GM21390 (cell line): ENCODE data around the gene PLD3.
"Not testable (repeated sequence)": the region's sequence is repeated elsewhere in the genome, so short reads cannot be mapped to it uniquely, and the experiment has no call there.

ENCODE experiments used
- ATAC-seq: cut with Tn5 transposase; IDR thresholded peaks from one replicate; pipeline ENCODE4 v1.9.1; 2021; ENCODE audit not compliant: unreplicated experiment

Gene PLD3

DNA sequence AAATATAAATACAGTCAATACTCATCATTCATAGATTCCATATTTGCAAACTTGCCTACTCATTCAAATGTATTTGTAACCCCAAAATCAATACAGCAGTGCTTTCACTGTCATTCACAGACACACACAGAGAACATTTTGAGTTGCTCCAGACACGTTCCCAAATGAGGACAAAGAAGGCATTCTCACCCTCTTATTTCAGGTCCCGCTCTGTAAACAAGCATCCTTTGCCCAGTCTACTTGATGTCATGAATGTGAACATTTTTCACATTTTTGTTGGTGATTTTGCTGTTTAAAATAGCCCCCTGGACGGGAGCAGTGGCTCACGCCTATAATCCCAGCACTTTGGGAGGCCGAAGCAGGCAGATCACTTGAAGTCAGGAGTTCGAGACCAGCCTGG lies 15.8 kb upstream of the PLD3 start:
- ATAC-seq = no peak

DNA sequence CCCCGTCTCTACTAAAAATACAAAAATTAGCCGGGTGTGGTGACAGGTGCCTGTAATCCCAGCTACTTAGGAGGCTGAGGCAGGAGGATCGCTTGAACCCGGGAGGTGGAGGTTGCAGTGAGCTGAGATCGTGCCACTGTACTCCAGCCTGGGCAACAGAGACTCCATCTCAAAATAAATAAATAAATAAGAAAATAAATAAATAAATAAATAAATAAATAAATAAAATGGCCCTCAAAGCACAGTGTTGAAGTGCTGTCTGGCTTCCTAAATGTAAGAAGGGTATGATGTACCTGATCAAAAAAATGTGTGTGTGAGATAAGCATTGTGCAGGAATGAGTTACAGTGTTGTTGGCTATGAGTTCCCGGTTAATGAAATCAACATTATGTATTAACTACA lies 15.4 kb upstream of the PLD3 start:
- not testable (repeated sequence) for ATAC-seq

DNA sequence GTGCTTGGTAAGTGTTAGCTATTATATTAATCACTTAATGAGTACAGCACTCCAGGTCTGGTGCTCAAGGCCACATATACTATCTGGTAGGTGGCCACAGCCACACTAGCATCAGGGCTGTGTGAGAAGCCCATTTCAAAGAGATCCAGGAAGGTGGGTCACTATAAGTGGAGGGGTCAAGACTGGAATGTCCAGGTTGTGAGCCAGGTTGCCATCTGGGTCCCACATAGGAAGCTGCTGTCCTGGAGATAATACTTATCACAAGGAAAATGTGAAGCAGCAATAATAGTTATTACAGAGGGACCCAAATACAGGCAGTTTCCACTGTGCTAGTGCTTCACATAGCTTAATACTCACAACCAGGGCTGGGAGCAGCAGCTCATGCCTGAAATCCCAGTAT lies 13.4 kb upstream of the PLD3 start:
- no peak for ATAC-seq

DNA sequence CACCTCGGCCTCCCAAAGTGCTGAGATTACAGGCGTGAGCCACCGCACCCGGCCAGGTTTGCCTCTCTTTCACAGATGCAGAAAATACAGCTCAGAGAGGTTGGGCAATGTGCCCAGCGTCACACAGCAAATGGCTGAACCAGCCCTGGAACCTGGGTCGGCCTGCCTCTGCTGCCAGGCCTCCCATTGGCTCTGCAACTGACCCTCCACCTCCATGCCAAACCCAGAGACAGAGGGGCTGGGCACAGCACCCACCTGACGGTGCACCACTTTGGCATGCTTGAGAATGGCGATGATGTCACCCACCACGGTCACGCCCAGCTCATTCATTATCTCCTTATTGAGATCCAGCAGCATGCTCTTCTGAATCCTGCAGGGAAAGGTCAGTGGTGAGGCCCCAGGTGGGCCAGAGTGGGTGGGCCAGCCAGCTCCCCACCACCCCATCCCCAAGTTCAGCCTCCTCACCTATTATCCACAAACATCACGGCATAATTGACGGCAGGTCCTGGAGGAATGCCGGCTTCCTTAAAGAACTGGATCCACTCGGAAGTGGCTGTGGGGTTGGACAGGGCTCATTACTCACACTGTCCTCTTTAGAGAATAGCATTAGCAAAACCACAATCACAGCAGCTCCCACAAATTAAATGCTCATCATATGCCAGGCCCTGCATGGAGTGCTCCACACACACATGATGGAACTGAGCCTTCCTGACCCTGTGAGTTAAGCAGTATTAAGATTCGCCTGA lies 12.5 kb upstream of the PLD3 start:
- ATAC-seq = no peak

DNA sequence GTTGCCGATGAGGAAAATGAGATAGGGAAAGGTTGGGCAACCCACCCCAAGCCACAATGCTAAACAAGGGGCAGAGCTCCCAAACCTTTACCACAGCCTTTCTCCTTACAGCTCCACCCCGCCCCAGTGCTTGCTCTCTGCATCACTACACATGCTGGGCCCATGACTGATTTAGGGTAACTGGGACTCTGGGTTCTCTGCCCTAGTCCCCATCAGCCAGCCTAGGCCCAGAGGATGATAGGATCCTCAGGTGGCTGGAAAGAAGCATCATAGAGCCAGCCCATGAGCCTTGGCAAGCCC lies 11.9 kb upstream of the PLD3 start:
- no peak for ATAC-seq

DNA sequence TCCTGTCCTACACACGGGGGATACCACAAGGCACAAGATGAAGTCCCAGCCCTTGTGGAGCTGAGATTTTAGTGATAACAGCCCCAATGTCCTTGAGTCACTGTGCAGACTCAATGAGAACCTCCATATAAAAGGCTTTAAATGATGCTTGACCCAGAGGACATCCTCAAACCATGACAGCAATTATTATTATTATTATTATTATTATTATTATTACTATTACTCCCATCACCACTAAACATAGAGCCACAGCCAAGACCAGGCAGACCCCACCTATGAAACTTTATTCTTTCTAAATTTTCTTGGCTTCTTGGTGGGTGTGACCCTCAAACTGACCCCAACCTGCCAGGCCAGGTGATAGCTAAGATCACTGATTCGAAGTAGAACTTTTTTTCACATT lies 11.4 kb upstream of the PLD3 start:
- no peak for ATAC-seq

DNA sequence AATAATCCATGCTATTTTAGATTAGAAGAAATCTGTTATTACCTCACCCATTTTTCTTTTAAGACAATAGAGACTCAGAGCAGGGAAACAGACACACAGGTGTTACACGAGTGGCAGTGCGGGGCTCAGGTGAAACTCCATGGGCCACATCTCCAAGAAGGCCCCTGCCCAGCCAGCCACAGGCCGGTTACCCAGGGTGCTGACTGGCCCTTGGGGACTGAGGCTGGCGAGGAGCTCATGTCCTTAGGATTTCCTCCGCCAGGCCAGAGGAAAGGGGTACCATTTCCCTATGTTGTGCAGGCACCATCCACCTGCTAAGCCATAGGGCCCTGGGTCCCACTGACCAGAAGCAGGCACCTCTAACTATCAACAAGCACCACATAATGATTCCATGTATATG lies 10.9 kb upstream of the PLD3 start:
- no peak for ATAC-seq

DNA sequence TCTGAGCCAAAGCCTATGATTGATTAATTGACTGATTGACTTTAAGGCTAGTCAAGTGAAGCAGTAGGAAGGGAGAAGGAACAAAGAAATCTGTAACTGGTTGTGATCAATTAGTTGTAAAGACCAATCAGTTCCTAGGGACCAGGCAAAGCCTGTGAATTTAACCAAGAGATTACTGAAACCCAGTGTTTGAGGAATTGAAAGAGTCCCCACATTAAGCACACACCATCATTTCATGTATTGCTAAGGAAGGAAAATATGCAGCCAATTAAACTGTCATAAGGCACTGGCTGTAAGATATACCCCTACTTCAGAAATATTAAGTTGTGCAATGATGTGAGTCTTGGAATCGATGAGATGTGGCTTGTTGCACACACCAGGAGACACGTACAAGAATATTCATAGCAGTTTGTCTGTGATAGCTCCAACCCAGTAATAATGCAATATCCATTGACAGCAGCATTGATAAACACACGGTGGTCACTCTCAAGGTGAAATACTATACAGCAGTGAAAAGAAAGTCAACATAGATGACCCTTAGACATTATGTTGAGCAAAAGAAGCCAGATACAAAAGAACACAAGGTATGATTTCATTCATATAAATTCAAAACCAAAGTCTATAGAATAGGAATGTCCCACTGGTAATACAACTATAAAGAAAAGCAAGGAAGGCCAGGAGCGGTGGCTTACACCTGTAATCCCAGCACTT lies 9.3 kb upstream of the PLD3 start:
- ATAC-seq = no peak

DNA sequence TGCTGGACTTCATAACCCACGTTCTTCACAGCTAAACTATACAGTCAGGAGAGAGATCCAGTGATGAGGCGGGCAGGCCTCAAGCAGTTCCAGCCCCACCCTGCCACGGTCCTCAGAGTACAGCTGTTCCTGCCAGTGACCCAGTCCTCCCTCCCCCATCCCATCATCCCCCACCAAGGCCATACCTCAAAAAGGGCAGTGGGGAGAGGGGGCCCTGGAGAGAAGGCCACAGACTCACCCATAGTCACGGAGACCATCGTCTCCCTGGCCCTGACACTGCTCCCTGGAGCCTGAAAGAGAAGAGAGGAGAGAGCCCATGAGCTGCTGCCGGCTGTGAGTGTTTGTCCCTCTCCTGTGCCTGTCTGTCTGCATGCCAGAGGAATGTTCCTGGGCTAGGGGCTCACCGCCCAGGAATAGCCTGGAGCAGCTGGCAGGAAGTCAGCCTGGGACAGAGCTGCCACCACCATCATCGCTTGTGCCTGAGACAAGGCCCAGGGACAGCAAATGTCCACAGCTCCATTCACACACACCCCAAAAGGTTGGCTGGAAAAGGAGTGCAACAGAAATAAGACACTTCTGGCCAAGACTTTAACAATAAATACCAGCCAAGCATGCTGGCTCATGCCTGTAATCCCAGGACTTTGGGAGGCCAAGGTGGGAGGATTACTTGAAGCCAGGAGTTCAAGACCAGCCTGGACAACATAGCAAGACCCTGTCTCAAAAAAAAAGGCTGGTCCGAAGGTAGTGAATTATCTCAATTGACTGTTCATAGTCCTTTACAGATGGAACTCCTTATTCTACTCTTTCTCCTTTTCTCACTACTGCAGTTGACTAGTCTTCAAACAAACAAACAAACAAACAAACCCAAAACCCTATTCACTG lies 6.7 kb upstream of the PLD3 start:
- no peak for ATAC-seq

DNA sequence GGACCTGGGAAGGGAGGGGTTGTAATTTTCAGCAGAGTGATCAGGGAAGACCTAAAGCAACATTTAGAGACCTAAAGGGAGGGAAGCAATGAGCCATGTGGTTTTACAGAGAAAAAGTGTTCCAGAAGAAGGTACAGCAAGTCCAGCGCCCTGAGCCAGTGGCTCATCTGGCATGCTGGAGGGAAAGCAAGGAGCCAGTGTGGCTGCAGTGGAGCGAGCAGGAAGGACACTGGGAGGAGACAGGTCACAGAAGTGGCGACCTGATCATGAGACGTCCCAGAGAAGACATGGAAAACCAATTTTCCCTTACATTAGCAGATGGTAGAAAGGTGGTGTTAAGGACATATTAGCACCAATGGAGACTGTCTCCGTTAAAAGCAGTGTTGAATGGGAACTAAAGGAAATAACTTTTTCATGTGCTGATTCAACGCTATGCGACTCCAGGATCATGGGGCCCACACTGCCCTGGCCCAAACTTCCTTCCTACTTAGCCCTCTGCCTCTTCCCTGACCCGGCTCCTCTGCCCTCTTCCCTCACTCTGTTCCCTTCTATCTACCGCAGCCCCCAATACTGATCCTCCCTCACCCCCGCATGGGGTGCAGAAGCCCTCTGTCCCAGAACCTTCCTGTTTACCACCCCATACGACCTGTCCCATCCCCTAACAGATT lies 5.7 kb upstream of the PLD3 start:
- no peak for ATAC-seq

DNA sequence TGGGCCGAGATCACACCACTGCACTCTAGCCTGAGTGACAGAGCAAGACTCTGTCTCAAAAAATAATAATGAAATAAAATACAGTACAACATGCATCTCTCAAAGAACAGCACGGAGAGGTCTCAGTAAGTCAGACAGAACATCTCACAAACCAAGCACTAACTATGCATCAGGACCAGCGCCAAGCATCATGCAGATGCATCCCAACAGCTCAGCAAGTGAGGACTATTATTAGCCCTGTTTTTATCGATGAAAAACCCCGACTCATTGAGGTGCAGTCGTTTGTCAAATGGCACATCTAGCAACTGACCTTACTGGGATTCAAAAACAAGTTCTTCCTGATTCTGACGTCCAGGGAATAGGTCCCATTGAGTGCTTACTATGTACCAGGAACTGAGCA lies 4.1 kb upstream of the PLD3 start:
- no peak for ATAC-seq

DNA sequence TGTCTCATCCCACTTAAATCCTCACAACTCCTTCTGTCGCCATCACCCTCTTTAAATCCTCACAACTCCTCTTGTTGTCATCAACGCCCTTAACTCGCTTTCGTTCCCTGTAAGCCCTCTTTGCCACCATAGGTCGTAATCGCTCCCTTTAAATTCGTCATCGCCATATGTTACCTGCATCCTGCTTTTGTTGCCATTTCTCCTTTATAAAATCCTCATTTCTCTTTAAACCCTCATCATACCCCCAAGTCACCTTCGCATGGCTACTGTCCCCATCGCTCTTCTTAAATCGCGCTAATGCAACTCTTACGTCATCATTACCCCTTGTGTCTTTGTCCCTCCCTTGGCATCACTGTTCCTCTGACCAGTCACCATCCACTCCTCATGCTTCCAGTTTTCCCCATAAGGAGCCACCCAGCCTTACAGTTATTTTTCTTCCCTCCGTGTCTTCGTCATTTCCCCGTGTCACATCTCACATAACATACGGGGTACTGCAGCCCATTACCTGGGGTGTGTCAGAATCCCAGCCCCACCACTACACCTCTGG lies 539 bp downstream of the PLD3 start:
- no peak for ATAC-seq

DNA sequence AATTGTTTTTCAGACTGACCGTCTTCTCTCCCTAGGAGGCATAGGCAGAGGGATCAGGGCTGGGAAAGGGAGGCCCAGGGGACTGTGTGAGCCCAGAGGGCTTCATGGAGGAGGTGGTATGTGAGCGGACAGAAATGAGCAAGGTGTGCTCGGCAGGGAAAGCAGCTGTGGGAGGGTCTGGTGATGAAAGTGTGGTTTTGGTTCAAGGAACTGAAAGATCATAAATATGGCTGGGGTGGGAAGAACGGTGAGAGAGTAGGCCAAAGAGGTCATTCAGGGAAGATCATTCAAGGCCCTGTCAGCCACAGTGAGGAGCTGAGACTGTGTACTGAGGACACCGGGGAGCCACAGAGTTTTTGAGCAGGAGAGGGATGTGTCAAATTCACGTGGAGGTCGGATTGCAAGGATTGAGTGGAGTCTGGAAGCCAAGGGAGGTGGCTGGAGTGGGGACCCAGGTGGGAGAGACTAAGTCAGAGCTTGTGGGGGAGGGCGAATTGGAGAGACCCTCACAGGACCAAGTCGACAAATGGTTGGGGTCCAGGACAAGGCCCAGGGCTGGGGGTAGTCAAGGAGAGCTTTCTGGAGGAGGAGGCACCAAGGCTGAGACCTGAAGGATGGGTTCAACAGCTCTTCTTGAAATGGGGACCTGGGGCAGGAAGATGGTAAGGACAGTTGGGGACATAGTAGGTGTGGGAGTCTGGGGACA lies 7.6 kb downstream of the PLD3 start:
- no peak for ATAC-seq

DNA sequence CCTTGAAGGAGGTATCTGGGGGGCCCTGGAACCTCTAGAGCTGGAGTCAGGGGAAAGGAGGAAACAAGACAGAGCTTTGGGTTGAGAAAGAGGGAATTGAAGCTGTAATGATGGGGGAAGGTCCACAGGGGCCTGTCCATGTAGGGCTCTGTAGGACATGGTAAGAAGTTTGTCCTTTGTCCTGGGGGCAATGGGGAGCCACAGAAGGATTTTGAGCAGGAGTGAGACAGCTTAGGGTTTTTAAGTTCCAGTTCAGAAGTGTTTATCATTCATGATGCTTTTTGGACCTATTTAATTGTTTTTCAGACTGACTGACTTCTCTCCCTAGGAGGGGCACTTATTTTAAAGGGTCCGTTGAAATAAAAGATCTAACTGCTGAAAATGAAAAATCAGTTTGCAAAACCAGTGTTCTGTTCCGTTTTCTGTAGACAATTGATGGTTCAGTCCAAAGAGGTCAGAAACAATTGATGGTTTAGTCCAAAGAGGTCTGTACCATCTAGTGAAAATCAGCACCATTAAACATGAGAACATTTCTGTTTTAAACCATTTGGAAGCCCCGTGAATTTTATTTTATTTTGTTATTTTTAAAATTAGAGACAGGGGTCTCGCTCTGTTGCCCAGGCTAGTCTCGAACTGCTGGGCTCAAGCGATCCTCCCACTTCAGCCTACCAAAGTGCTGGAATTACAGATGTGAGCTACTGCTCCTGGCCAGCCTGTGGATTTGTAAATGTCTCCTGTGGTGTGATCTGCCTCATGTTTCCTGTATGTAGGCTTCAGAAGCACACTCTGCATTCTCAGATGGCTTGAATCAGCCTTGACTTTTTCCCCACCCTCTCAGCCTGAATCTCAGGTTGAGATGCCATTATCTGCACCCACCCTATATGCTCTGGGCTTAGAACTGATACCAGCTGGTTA lies 8.4 kb downstream of the PLD3 start:
- ATAC-seq = no peak

DNA sequence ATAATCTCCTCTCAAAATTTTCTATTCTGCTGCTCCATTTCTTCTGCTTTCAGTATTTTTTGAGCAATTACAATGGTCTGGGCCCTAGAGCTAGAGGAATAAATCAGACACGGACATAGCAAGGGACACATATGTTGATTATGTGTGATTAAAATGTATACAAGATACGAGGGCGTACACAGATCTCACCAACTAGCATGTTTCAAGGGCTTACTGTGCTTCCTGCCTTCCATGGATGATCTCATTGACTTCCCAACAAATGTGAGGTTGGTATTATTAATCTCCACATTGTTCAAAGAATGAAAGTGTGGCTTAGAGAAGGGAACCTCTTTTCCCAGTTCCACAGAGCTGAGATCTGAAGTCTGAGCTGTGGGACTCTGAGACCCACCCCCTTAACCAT lies 9.1 kb downstream of the PLD3 start:
- no peak for ATAC-seq

DNA sequence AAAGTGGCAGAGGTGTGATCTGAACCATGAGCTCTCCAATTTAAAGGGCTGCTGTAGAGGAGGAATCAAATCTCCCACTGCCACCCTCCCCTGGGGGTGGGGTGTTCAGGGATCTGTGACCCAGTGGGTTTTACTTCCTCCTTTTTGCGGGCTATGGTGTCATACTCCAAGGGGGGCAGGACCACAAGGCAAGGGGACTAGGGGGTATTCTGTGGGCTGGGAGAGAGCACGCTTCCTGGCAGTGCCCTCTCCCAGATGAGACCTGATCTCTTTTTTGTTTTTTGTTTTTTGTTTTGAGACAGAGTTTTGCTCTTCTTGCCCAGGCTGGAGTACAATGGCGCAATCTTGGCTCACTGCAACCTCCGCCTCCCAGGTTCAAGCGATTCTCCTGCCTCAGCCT lies 10.3 kb downstream of the PLD3 start:
- ATAC-seq = no peak

DNA sequence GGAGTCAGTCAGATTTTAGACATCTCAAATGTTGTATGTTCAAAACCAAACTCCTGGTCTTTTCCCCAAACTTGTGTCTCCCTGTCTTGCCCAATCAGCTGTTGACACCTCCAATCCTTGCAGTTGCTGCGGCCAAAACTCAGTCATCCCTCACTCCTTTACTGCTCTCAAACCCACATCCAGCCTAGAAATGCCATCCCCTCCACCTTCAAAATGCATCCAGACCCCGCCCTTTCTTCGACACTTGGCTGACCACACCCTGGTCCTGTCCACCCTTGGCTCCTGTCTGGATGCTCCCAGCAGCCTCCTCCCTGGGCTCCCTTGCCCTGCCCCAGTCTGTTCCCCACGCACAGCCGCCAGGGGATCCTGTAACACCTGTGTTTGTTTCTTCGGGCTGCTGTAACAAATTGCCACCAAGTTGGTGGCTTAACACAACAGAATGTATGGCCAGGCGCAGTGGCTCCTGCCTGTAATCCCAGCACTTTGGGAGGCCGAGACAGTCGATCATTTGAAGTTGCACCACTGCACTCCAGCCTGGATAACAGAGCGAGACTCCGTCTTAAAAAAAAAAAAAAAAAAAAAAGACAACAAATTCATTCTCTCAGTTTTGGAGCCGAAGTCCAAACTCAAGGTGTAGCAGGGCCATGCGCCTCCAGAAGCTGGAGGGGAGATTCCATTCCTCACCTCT lies 11.7 kb downstream of the PLD3 start:
- no peak for ATAC-seq

DNA sequence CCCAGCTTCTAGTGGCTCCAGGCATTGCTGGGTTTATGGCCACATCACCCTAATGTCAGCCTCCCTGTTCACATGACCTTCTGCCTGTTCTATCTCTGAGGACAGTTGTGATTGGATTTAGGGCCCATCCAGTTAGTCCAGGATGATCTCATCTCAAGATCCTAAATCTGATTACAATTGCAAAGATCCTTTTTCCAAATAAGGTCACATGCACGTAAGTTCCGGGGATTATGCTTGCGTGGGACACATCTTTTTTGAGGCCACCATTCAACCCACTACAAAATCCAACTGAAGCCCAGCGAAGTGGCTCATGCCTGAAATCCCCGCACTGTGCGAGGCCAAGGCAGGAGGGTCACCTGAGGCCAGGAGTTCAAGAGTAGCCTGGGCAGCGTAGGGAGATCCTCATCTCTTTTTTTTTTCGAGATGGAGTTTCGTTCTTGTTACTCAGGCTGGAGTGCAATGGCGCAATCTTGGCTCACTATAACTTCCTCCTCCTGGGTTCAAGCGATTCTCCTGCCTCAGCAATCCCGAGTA lies 12.3 kb downstream of the PLD3 start:
- no peak for ATAC-seq

DNA sequence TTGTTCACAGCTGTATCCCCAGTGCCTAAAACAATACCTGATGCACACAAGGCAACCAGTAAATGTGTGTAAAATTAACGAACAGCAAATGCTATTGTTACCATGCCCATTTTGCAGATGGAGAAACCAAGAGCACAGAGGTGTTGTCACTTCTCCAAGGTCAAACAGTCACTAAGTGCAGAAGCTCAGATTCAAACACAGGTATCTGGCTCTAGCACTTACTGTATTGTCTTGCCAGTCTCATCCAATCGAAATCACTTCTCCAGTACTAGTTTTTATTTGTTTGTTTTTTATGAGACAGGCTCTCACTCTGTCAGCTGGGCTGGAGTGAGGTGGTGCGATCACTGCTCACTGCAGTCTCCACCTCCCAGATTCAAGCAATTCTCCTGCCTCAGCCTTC lies 13.7 kb downstream of the PLD3 start:
- ATAC-seq = no peak
